Right lobe of liver (tissue), 4 donors: Measurements from ENCODE around the gene EPHA6.

Experiments
- POLR2A ChIP-seq: fragments of 450-650 bp; IDR thresholded peaks from one replicate; pipeline ENCODE4 v1.6.1; 2017; ENCODE audit warnings: antibody characterized with exemption, mild to moderate bottlenecking
- TF ChIP-seq, protein P1 (sequence below), 4 donors: fragments of 200-600 bp in 3 of 4; fragments of 450-650 bp in 1 of 4; IDR thresholded peaks; one replicate each; pipeline versions ENCODE4 v1.5.1 to v1.8.0; 2016 to 2022; ENCODE audit warnings: antibody characterized with exemption in 4 of 4, mild to moderate bottlenecking in 2 of 4
- donor health status: DM: no; HTN: no; CAD: no.
- donor health status: DM: no; HTN: no; CAD: no.
- donor health status: DM: no; HTN: yes; CAD: no.

DNA sequence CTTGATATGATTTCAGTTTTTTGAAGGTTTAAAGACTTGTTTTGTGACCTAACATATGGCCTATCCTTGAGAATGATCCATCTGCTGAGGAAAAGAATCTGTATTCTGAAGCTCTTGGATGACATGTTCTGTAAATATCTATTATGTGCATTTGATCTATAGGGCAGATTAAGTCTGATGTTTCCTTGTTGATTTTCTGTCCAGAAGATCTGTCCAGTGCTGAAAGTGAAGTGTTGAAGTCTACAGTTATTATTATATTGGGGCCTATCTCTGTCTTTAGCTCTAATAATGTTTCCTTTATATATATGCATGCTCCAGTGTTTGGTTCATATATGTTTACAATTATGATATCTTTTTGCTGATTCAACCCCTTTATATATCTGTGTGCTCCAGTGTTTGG lies 362.8 kb downstream of the EPHA6 start:
- TF ChIP-seq, protein P1, sequence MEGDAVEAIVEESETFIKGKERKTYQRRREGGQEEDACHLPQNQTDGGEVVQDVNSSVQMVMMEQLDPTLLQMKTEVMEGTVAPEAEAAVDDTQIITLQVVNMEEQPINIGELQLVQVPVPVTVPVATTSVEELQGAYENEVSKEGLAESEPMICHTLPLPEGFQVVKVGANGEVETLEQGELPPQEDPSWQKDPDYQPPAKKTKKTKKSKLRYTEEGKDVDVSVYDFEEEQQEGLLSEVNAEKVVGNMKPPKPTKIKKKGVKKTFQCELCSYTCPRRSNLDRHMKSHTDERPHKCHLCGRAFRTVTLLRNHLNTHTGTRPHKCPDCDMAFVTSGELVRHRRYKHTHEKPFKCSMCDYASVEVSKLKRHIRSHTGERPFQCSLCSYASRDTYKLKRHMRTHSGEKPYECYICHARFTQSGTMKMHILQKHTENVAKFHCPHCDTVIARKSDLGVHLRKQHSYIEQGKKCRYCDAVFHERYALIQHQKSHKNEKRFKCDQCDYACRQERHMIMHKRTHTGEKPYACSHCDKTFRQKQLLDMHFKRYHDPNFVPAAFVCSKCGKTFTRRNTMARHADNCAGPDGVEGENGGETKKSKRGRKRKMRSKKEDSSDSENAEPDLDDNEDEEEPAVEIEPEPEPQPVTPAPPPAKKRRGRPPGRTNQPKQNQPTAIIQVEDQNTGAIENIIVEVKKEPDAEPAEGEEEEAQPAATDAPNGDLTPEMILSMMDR (IDR thresholded peaks at IDR 0.05), result no peak
- TF ChIP-seq POLR2A, result no peak
